Lower lobe of right lung (tissue), 2 donors: ENCODE results near the gene TOX2. TPM values are rescaled to one million over a fixed set of nuclear protein-coding genes. Genes with fewer than 3 reads are reported as not detected.

Experiments used
- ATAC-seq, 2 donors: fragments of 200-7000 bp; cut with Tn5 transposase; one replicate each; pipeline ENCODE4 v1.9.1; 2020 to 2022; ENCODE audit warnings: mild to moderate bottlenecking in 2 of 2, moderate library complexity in 2 of 2
- DNase-seq: peaks from one replicate; pipeline ENCODE4 v3.0.0-alpha.2; 2020
- H3K27ac ChIP-seq: fragments of 200-600 bp; one replicate; pipeline ENCODE4 v1.8.0; 2022
- H3K27me3 ChIP-seq: fragments of 200-600 bp; one replicate; pipeline ENCODE4 v1.8.0; 2022; ENCODE audit warnings: low read depth
- H3K36me3 ChIP-seq: fragments of 200-600 bp; one replicate; pipeline ENCODE4 v1.8.0; 2022; ENCODE audit warnings: mild to moderate bottlenecking
- H3K4me1 ChIP-seq: fragments of 200-600 bp; one replicate; pipeline ENCODE4 v1.8.0; 2022
- H3K4me3 ChIP-seq: fragments of 200-600 bp; one replicate; pipeline ENCODE4 v1.8.0; 2022; ENCODE audit warnings: mild to moderate bottlenecking
- H3K9me3 ChIP-seq: fragments of 200-600 bp; one replicate; pipeline ENCODE4 v1.8.0; 2022
- intact Hi-C: fragments of 100-400 bp; cut with DNase I; formaldehyde crosslinking; loops from one replicate; pipeline ENCODE4 v1.11.0; 2022
- total RNA-seq: library from RNA; stranded (reverse); fragmentation: NEBNext Ultra II Directional; extraction: Animal tissue kit (Norgen Biotek cat#: 25700); gene quantifications from one replicate; pipeline ENCODE4 v1.2.1, GENCODE V29; 2021
- TF ChIP-seq, protein P1 (sequence below): fragments of 200-600 bp; IDR thresholded peaks from one replicate; pipeline ENCODE4 v1.8.0; 2022; ENCODE audit warnings: antibody characterized with exemption, mild to moderate bottlenecking
- donor health status: DM: no; HTN: yes; CAD: no; lungs with severe emphysema.

TOX2 gene
- total RNA-seq, 1 donor from 2014 or later = 16.3 TPM

DNA sequence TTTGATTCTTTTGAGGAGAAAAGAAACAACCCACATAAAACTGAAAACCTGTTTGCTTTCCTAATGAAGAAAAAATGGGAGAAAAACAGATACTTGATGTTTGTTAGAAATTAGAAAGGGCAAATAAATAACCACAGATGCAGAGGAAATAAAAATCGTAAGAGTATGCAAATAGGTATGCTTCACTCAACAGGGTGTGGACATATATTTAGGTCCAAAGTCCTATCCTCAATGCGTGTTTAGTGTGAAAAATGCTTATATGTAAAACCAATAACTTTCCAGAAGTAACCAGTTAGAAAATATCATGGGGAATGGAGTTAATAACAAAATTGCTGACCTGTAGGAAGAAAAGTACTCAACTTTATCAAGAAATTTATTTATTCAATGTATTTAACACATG, 135.7 kb downstream of the TOX2 start:
- Histone ChIP-seq H3K4me1 (no peaks in the 10 kb centered on the region), H3K36me3 (peaks cover 14% of the 10 kb centered on the region), H3K4me3 (no peak overlapping the region), H3K9me3 (no peaks in the 10 kb centered on the region), H3K27ac (no peak overlapping the region), H3K27me3 (no peaks in the 10 kb centered on the region)
- TF ChIP-seq, protein P1, sequence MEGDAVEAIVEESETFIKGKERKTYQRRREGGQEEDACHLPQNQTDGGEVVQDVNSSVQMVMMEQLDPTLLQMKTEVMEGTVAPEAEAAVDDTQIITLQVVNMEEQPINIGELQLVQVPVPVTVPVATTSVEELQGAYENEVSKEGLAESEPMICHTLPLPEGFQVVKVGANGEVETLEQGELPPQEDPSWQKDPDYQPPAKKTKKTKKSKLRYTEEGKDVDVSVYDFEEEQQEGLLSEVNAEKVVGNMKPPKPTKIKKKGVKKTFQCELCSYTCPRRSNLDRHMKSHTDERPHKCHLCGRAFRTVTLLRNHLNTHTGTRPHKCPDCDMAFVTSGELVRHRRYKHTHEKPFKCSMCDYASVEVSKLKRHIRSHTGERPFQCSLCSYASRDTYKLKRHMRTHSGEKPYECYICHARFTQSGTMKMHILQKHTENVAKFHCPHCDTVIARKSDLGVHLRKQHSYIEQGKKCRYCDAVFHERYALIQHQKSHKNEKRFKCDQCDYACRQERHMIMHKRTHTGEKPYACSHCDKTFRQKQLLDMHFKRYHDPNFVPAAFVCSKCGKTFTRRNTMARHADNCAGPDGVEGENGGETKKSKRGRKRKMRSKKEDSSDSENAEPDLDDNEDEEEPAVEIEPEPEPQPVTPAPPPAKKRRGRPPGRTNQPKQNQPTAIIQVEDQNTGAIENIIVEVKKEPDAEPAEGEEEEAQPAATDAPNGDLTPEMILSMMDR = no peak
- intact Hi-C loops = no loop called here
- no peak for DNase-seq
- ATAC-seq = no peak

DNA sequence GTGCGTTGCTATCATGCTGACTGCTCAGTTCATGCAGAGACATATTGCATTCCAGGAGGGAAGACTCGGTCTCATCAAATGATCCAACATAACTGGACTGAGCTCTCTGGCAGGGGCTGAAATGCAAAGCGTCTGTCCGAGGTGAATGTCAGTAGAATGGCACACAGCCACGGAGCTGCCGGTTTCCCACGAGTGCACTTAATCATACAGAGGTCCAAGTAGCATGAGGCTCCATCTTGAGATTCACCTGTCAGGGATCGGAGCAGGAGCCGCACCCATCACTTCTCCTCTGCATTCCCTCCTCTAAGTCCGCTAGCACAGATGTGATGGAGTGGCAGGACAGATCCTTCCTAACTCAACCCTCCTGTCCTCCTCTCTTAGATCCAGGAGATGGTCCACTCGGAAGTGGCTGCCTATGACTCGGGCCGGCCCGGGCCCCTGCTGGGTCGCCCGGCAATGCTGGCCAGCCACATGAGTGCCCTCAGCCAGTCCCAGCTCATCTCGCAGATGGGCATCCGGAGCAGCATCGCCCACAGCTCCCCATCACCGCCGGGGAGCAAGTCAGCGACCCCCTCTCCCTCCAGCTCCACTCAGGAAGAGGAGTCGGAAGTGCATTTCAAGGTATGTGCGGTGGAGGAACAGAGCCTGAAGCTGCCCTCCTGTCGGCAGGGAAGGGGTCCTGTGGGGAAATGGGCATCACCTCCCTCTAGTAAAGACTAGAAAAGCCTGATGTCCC, 136.4 kb downstream of the TOX2 start:
- ATAC-seq = no peak
- no peak for DNase-seq
- TF ChIP-seq, protein P1 = no peak

DNA sequence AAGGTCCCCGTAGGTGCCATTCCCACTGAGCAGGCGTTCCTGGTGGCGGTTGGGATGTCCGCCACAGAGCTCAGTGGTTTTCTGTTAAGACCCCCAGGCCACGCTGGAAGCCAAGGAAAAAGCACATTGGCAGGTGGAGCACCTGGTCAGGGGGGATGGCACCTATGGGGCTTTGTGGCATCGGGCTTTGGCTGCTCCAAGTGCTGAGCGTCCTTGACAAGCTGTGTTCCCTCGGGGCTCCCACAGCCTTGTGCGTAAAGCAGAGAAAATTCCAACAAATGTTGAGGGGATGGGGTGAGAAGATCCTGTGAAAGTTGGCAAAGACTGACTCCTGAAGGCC, 137.0 kb downstream of the TOX2 start:
- Histone ChIP-seq H3K9me3 (no peaks in the 10 kb centered on the region), H3K27ac (no peak overlapping the region), H3K4me3 (no peak overlapping the region), H3K36me3 (peaks cover 14% of the 10 kb centered on the region), H3K4me1 (no peaks in the 10 kb centered on the region), H3K27me3 (no peaks in the 10 kb centered on the region)
- intact Hi-C loops = no loop called here
- ATAC-seq = no peak
- no peak for DNase-seq
- TF ChIP-seq, protein P1 = no peak

More for the DNA sequence above, 136.4 kb downstream of the TOX2 start:
- H3K9me3 ChIP-seq = no peaks in the 10 kb centered on the region
- H3K27ac ChIP-seq = no peak overlapping the region
- peaks cover 14% of the 10 kb centered on the region for H3K36me3 ChIP-seq
- no peaks in the 10 kb centered on the region for H3K4me1 ChIP-seq
- intact Hi-C loops = no loop called here
- no peaks in the 10 kb centered on the region for H3K27me3 ChIP-seq
- no peak overlapping the region for H3K4me3 ChIP-seq

DNA sequence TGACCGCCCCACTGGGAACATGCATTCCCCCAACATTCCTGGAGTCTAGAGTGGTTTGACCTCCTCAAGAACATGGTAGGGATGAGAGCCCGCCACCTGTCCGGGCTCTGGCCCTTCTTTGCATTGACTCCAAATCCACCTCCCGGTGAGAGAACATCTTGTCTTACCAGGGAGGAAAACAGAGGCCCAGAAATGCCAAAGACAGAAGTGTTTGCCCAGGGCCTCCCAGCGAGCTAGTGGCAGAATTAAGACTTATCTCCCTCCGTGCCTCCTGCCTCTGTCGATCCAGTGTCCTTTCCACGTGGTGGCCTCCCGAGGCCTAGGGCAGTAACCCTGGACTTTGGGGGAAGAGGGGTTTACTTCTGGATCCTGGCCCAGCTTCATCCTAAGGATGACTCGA, 137.5 kb downstream of the TOX2 start:
- ATAC-seq (no peak), DNase-seq (no peak)
- Histone ChIP-seq H3K27me3 (no peaks in the 10 kb centered on the region), H3K4me1 (no peaks in the 10 kb centered on the region), H3K9me3 (no peaks in the 10 kb centered on the region), H3K4me3 (no peak overlapping the region), H3K27ac (no peak overlapping the region), H3K36me3 (peaks cover 14% of the 10 kb centered on the region)
- TF ChIP-seq, protein P1 = no peak
- intact Hi-C loops = no loop called here

DNA sequence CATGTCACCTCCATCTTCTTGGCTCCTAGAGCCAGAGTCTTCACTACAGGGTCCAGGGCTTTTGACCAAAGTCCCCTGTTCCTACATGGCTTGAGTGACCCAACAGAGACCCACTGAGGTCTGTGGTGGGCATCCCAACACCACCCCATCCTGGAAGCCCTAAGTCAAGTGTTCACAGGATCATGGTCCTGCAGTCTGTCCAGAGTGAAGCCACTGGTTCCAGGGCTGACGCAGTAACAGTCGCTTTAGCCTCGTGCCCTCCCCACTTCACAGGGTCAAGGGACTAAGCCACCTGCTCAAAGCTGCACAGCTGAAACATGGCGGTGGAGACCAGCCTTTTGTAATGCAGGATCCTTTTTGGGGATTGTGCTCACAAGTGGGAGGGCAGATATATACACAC, 138.4 kb downstream of the TOX2 start:
- TF ChIP-seq, protein P1 = no peak
- peaks cover 14% of the 10 kb centered on the region for H3K36me3 ChIP-seq
- H3K9me3 ChIP-seq = no peaks in the 10 kb centered on the region
- no peaks in the 10 kb centered on the region for H3K27me3 ChIP-seq
- H3K4me3 ChIP-seq = no peak overlapping the region
- ATAC-seq = peak in 1 of 2 donors; percentile 28
- intact Hi-C loops = no loop called here
- no peaks in the 10 kb centered on the region for H3K4me1 ChIP-seq
- H3K27ac ChIP-seq = no peak overlapping the region
- no peak for DNase-seq
